ENCODE data around the gene PSMG4. TPM values are rescaled to one million over a fixed set of nuclear protein-coding genes. Genes with fewer than 3 reads are reported as not detected.

The PSMG4 gene
- total RNA-seq, 1 donor from 2014 or later, result 37.2 TPM

GRCh38 chr6:3233321-3233720, 25.4 kb upstream of the PSMG4 start:
- no peak for TF ChIP-seq CTCF (IDR thresholded peaks at IDR 0.05; ENCODE audit: partially characterized antibody, unreplicated experiment)
- Mint-ChIP-seq H3K4me3 (ENCODE audit: unreplicated experiment) (peak overlapping the region; percentile 98), H3K36me3 (ENCODE audit: unreplicated experiment) (peaks cover 6% of the 10 kb centered on the region), H3K27ac (ENCODE audit: unreplicated experiment) (peak overlapping the region; percentile 100), H3K4me1 (ENCODE audit: low read depth, unreplicated experiment) (peaks cover 19% of the 10 kb centered on the region), H3K27me3 (ENCODE audit: unreplicated experiment) (peaks cover 35% of the 10 kb centered on the region), H3K9me3 (ENCODE audit: unreplicated experiment) (peaks cover 34% of the 10 kb centered on the region)
- DNase-seq, result no peak

DNA sequence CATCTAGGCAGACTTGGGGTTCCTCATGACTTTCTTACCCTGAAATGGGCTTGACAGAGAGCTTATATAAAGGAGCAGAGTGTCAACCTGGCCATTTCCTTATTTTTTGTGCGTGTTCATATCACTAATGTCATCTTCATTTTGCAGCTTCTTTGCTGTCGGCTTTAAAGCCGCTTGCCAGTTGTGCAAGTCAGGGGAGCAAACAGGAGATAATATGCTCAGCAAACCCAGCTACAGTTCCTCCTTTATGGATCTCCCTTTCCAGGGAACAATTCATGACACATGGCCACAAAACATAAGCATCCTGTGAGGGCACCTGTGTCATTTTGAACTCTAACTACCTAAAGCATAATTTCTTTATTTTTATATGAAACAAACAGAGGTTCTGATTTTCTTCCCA, 24.8 kb upstream of the PSMG4 start:
- H3K36me3 Mint-ChIP-seq (ENCODE audit: unreplicated experiment), result peaks cover 3% of the 10 kb centered on the region
- H3K27ac Mint-ChIP-seq (ENCODE audit: unreplicated experiment), result peak overlapping the region; percentile 3
- peaks cover 29% of the 10 kb centered on the region for H3K9me3 Mint-ChIP-seq (ENCODE audit: unreplicated experiment)
- TF ChIP-seq CTCF (IDR thresholded peaks at IDR 0.05; ENCODE audit: partially characterized antibody, unreplicated experiment), result no peak
- peaks cover 19% of the 10 kb centered on the region for H3K4me1 Mint-ChIP-seq (ENCODE audit: low read depth, unreplicated experiment)
- H3K27me3 Mint-ChIP-seq (ENCODE audit: unreplicated experiment), result peaks cover 30% of the 10 kb centered on the region
- no peak for DNase-seq
- peak overlapping the region; percentile 66 for H3K4me3 Mint-ChIP-seq (ENCODE audit: unreplicated experiment)

GRCh38 chr6:3235486-3235885, 23.3 kb upstream of the PSMG4 start:
- no peaks in the 10 kb centered on the region for H3K36me3 Mint-ChIP-seq (ENCODE audit: unreplicated experiment)

GRCh38 chr6:3236005-3236404, 22.7 kb upstream of the PSMG4 start:
- H3K36me3 Mint-ChIP-seq (ENCODE audit: unreplicated experiment), result no peaks in the 10 kb centered on the region
- H3K4me3 Mint-ChIP-seq (ENCODE audit: unreplicated experiment), result peak overlapping the region; percentile 2
- peaks cover 16% of the 10 kb centered on the region for H3K4me1 Mint-ChIP-seq (ENCODE audit: low read depth, unreplicated experiment)
- TF ChIP-seq CTCF (IDR thresholded peaks at IDR 0.05; ENCODE audit: partially characterized antibody, unreplicated experiment), result no peak
- H3K27ac Mint-ChIP-seq (ENCODE audit: unreplicated experiment), result no peak overlapping the region
- H3K27me3 Mint-ChIP-seq (ENCODE audit: unreplicated experiment), result peaks cover 13% of the 10 kb centered on the region
- DNase-seq, result no peak
- H3K9me3 Mint-ChIP-seq (ENCODE audit: unreplicated experiment), result peaks cover 11% of the 10 kb centered on the region

More at GRCh38 chr6:3235486-3235885, 23.3 kb upstream of the PSMG4 start:
- Mint-ChIP-seq H3K9me3 (ENCODE audit: unreplicated experiment) (peaks cover 16% of the 10 kb centered on the region), H3K27me3 (ENCODE audit: unreplicated experiment) (peaks cover 16% of the 10 kb centered on the region), H3K27ac (ENCODE audit: unreplicated experiment) (no peak overlapping the region), H3K4me1 (ENCODE audit: low read depth, unreplicated experiment) (peaks cover 19% of the 10 kb centered on the region), H3K4me3 (ENCODE audit: unreplicated experiment) (no peak overlapping the region)
- no peak for TF ChIP-seq CTCF (IDR thresholded peaks at IDR 0.05; ENCODE audit: partially characterized antibody, unreplicated experiment)
- no peak for DNase-seq

GRCh38 chr6:3237761-3238662, 20.7 kb upstream of the PSMG4 start:
- no peaks in the 10 kb centered on the region for H3K36me3 Mint-ChIP-seq (ENCODE audit: unreplicated experiment)
- no peak for DNase-seq
- no peak for TF ChIP-seq CTCF (IDR thresholded peaks at IDR 0.05; ENCODE audit: partially characterized antibody, unreplicated experiment)
- H3K27me3 Mint-ChIP-seq (ENCODE audit: unreplicated experiment), result peaks cover 8% of the 10 kb centered on the region
- peaks cover 11% of the 10 kb centered on the region for H3K4me1 Mint-ChIP-seq (ENCODE audit: low read depth, unreplicated experiment)
- H3K27ac Mint-ChIP-seq (ENCODE audit: unreplicated experiment), result no peak overlapping the region
- H3K4me3 Mint-ChIP-seq (ENCODE audit: unreplicated experiment), result no peak overlapping the region
- H3K9me3 Mint-ChIP-seq (ENCODE audit: unreplicated experiment), result peaks cover 7% of the 10 kb centered on the region

All from glutamatergic neuron (in vitro differentiated cells).